ENCODE results near the gene ROBO2.

The ROBO2 gene

DNA sequence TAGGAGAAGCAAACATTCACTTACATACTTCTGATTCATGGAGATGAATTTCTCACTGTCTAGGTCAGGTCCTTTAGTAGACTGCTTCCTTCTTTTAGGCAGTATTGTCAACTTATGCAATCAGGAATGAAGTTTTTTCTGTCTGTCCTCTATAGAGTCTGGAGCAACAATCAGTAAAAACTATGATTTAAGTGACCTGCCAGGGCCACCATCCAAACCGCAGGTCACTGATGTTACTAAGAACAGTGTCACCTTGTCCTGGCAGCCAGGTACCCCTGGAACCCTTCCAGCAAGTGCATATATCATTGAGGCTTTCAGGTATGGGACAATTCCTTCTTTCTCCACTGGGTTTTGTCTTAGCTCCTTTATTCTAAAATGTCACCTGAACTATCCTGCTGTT is 523.1 kb downstream of the ROBO2 start:
- TF ChIP-seq, protein P1, sequence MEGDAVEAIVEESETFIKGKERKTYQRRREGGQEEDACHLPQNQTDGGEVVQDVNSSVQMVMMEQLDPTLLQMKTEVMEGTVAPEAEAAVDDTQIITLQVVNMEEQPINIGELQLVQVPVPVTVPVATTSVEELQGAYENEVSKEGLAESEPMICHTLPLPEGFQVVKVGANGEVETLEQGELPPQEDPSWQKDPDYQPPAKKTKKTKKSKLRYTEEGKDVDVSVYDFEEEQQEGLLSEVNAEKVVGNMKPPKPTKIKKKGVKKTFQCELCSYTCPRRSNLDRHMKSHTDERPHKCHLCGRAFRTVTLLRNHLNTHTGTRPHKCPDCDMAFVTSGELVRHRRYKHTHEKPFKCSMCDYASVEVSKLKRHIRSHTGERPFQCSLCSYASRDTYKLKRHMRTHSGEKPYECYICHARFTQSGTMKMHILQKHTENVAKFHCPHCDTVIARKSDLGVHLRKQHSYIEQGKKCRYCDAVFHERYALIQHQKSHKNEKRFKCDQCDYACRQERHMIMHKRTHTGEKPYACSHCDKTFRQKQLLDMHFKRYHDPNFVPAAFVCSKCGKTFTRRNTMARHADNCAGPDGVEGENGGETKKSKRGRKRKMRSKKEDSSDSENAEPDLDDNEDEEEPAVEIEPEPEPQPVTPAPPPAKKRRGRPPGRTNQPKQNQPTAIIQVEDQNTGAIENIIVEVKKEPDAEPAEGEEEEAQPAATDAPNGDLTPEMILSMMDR (conservative IDR thresholded peaks at IDR 0.05; ENCODE audit: low read depth, low read length) = no peak
- DNase-seq (ENCODE audit: low read depth) = no peak
- no peak overlapping the region for H3K4me3 ChIP-seq (ENCODE audit: low read depth, low read length)

- TF ChIP-seq, protein P1 (conservative IDR thresholded peaks at IDR 0.05; ENCODE audit: low read depth, low read length) = no peak
- DNase-seq (ENCODE audit: low read depth) = no peak
- H3K4me3 ChIP-seq (ENCODE audit: low read depth, low read length) = no peak overlapping the region
These were observed 526.2 kb downstream of the ROBO2 start for GRCh38 chr3:77566055-77566454.

- TF ChIP-seq, protein P1 (conservative IDR thresholded peaks at IDR 0.05; ENCODE audit: low read depth, low read length) = no peak
- H3K4me3 ChIP-seq (ENCODE audit: low read depth, low read length) = no peak overlapping the region
- DNase-seq (ENCODE audit: low read depth) = no peak
These were observed 532.2 kb downstream of the ROBO2 start for GRCh38 chr3:77571971-77572715.

DNA sequence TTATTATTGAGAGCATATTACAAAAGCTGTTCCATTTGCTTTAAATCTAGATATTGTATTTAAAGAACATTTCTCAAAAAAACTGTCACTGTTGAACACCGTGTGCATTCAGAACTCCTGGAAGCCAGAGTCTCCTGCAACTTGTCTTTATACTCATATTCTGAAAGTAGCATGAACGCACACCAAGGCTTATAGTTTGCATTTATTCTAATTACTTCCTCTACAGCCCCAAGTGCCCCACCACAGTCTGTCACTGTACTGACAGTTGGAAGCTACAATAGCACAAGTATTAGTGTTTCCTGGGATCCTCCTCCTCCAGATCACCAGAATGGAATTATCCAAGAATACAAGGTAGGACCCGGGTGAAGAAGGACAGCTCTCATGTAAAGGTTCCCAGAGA is 537.4 kb downstream of the ROBO2 start:
- H3K4me3 ChIP-seq (ENCODE audit: low read depth, low read length) = no peak overlapping the region
- no peak for DNase-seq (ENCODE audit: low read depth)
- TF ChIP-seq, protein P1 (conservative IDR thresholded peaks at IDR 0.05; ENCODE audit: low read depth, low read length) = no peak

GRCh38 chr3:77586216-77586615 is 546.3 kb downstream of the ROBO2 start:
- H3K4me3 ChIP-seq (ENCODE audit: low read depth, low read length) = no peak overlapping the region
- TF ChIP-seq, protein P1 (conservative IDR thresholded peaks at IDR 0.05; ENCODE audit: low read depth, low read length) = no peak
- no peak for DNase-seq (ENCODE audit: low read depth)

GRCh38 chr3:77588863-77589262 is 549.0 kb downstream of the ROBO2 start:
- DNase-seq (ENCODE audit: low read depth) = no peak
- TF ChIP-seq, protein P1 (conservative IDR thresholded peaks at IDR 0.05; ENCODE audit: low read depth, low read length) = no peak
- no peak overlapping the region for H3K4me3 ChIP-seq (ENCODE audit: low read depth, low read length)

- no peak overlapping the region for H3K4me3 ChIP-seq (ENCODE audit: low read depth, low read length)
- DNase-seq (ENCODE audit: low read depth) = no peak
- TF ChIP-seq, protein P1 (conservative IDR thresholded peaks at IDR 0.05; ENCODE audit: low read depth, low read length) = no peak
These were observed 550.3 kb downstream of the ROBO2 start for GRCh38 chr3:77590191-77590590.

All from choroid plexus epithelial cell (primary cell).